LoVo (cell line): ENCODE measurements around the gene CIAPIN1.
A peak's percentile ranks its signal among the peaks of the same experiment; 100 is the strongest.

Experiments used
- DNase-seq: peaks from one replicate; pipeline ENCODE4 v3.0.0-alpha.2; 2016; ENCODE audit warnings: low spot score

Gene CIAPIN1

GRCh38 chr16:57476546-57477410, 29.6 kb upstream of the CIAPIN1 start:
- no peak for DNase-seq

- DNase-seq: no peak
Measured at GRCh38 chr16:57475711-57476339, 28.6 kb upstream of the CIAPIN1 start.

GRCh38 chr16:57474671-57475661, 27.8 kb upstream of the CIAPIN1 start:
- DNase-seq: no peak

DNA sequence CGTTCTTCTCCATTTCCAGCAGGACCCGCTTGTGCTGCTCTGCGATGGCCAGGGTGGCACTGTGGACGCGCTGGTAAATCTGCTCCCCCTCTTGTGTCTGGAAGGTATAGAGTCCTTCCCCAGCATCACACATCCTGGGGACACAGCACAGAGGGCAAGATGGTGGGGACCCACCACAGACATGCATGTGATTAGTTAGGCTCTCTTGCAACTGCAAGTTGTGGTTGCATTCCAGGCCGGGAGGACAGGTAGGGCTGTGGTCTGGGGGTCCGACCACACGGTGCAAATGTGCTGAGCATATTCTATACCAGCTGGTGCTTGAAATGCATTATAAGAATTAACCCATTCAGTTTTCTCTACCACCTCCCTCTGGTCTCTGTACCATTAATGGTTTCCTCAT, 26.7 kb upstream of the CIAPIN1 start:
- DNase-seq: no peak

DNA sequence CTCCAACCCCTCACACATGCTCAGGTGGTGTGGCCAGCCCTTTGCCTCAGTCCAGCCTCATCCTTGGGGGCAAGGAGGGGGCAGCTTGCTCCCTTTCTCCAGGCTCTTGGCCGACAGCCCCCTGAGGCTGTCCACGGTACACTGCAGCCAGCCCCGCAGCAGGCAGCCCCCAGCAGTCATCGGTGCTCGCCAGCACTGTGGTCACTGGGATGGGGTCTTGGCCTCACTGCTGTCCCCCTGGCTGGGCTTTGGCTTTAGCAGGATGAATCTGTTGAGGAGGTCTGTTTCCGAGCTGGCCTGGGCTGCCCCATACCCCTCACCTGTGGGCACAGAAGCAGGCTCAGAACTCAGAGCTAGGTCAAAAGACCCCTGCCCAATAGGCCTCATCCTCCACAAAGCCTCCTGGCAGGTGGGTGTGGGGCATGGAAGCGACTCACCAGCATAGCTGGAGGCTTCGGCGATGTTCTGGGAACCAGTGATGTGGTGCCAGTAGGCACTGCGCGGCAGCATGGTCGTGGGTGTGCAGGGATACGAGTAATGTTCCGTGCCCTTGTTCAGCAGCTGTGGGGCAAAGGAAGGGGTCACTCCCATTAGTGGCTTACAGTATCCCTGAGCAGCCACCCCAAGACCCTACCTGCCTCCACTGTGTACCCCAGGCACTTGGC, 26.1 kb upstream of the CIAPIN1 start:
- no peak for DNase-seq

DNA sequence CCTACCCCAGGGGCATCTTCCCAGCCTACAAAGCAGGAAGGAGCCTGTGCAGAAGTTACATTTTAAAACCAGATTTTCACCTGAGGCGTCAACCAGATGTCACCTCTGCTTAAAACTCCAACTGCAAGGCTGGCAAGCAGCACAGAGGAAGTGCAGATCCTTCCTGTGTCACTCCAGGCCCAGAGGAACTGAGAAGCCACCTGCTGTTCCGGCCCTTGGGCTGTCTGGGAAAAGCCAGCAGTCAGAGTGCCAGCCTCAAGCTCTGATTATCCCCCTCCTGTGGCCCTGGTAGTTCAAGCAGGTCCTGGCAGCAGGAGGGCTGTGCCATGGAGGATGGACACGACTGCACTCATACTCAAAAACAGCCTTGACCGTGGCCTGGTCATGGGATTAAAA, 25.5 kb upstream of the CIAPIN1 start:
- DNase-seq: no peak

GRCh38 chr16:57471852-57472664, 24.9 kb upstream of the CIAPIN1 start:
- DNase-seq: peak; percentile 61

GRCh38 chr16:57471209-57471608, 24.0 kb upstream of the CIAPIN1 start:
- DNase-seq: no peak

DNA sequence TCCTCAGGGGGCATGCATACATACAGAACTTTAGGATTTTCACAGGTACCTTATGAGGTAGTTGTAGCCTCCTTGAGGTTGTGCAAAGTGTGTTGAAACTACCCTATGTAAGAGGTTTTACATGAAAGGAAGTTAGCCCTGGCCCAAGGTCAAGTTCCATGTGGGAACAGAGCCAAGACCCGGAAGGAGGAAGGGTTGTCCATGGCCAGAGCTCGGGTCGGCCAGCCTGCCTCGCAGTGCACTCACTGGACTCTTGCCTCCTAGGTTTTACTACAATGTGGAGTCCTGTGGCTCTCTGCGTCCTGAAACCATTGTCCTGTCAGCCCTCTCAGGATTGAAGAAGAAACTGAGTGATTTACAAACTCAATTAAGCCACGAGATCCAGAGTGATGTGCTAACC, 23.5 kb upstream of the CIAPIN1 start:
- no peak for DNase-seq

- no peak for DNase-seq
Measured at GRCh38 chr16:57469917-57470470, 22.8 kb upstream of the CIAPIN1 start.

- no peak for DNase-seq
Measured at GRCh38 chr16:57469046-57469445, 21.9 kb upstream of the CIAPIN1 start.

GRCh38 chr16:57468346-57468745, 21.2 kb upstream of the CIAPIN1 start:
- DNase-seq: no peak

DNA sequence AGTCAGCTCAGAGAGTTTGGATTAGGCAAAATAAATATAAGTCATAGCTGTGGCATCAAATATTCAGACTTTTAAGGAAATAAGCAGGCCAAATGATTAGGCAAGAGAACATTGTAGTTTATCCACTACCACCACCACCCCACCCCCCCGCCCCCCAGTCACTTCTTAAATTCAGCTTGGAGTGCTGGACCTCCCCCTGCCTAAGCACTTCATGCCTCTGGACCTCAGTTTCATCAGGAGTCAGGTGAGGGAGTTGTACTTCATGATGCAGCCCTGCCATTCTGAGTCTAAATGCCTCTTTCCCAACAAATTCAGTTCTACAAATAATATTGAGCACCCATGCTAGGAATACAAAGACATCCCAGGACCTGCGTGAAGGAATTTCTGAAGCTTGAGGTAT, 17.3 kb upstream of the CIAPIN1 start:
- no peak for DNase-seq

DNA sequence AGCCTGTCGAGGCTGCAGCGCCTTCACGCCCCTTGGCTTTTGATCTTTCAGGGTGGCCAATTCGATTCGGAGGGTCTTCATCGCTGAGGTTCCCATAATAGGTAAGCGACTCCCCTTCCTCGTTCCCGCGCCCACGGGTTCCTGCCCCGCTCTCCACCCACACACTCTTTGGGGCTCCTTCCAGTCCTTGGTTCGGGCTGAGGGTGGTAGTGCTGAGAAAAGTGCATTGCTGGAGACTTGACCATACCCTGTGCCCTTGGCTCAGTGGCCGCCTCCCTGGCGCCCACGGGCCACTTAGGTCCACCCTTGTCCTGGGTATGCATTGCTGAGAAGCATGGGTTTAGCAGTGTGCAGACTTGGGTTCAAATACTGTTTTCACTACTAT, 15.8 kb upstream of the CIAPIN1 start:
- no peak for DNase-seq

DNA sequence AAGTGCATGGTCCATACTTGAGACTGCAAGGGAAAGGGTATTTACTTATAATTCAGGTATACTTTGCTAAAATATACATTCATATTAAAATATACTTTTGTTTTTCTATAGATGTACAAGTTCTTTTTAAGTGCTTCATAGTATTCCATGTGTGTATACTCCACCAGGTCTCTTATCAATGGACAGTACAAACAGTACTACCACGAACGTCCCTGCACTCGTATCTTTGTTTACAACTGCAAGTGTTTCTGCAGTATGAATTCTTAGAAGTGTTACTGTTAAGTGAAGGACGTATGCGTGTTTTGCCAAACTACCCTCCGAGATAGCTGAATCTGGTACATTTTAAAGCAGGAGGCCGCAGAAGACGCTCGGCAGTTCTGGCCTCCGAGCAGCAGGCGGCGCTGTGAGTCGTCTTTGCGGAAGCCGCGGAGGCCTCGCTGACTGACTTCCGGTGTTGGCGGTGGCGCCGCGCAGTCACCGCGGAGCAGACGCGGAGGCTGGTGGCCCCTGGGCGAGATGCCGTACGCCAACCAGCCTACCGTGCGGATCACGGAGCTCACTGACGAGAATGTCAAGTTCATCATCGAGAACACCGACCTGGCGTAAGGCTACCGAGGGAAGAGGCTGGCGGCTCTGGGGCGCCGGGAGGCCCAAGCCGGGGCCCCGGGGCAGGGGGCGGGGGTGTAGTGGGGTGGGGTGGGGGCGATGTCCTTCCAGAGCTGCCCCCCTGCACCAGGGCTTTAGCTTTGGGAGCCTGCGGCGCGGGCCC, 15.2 kb upstream of the CIAPIN1 start, which contains the start of gene POLR2C:
Gene POLR2C (plus strand): TSS at position 471 of the 769 bp plus-strand sequence. CDS start 46 bp downstream, at position 517.
- peak; percentile 85 for DNase-seq

DNA sequence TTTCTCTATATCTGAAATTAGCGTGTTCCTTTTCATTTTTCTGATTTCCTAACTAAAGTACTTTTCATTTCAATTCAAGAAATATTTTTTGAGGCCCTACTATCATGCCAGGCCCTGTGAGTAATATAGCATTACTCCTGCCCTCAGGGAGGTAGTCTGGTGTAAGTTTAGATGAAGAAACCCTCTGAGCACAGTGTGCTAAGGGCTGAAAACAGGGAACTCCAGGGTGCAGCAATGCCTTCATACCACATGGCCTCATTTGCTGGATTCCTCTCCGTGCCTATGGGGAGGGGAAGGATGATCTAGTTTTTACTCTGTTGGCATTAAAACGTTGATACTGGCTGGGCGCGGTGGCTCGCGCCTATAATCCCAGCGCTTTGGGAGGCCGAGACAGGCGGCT, 4.8 kb upstream of the CIAPIN1 start:
- DNase-seq: no peak

- DNase-seq: peak; percentile 52
Measured at GRCh38 chr16:57446531-57447185, 527 bp downstream of the CIAPIN1 start.

DNA sequence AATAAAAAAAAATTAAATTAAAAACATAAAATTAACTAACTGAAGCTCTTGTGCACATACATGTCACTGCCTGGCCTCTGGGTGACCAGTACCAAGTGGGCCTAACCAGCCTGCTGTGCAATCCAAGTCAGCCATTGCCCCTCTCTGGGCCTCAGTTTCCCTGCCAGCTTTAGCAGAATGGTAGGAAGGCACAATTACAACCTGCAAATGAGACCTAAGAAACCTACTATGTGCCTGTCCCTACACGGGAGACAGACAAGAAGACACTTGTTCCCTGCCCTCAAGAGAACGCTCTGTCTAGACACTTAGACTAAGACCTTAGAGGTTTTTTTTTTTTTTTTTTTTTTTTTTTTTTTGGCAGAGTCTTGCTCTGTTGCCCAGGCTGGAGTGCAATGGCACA, 1.7 kb downstream of the CIAPIN1 start:
- DNase-seq: no peak

DNA sequence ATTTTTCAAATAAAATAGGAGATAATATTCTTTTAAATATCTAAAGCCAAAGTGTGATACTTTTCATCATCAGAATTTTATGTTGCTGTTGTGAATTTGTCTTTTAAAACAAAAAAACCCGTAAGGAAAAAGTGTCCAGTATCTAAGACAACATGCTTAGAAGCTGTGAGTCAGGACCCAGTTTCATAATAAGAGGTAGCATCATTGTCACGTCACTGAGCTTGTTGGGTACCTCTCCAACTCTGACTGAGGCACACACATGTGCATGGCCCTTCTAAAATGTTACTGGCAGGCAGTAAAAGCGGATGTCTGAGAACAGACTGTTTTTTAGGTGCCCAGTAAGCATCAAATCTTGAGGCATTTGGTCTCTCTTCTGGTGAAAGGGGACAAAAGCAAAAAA, 2.5 kb downstream of the CIAPIN1 start:
- no peak for DNase-seq
